Erythroblast (primary cell): ENCODE measurements around the gene PIGK.

Experiments used
- GATA1 ChIP-seq: IDR thresholded peaks from 2 replicates; pipeline ENCODE4 v1.6.1; 2011; ENCODE audit warnings: low read depth, mild to moderate bottlenecking, control low read depth, low read length, moderate library complexity
- POLR2A ChIP-seq: IDR thresholded peaks from 2 replicates; pipeline ENCODE4 v1.6.1; 2011; ENCODE audit warnings: mild to moderate bottlenecking, low read length

- no peak for TF ChIP-seq POLR2A
- TF ChIP-seq GATA1 = no peak
Observed at GRCh38 chr1:77095236-77095635, 124.0 kb downstream of the PIGK start.
